HCT116 (cell line): ENCODE measurements around the gene PLCB4. TPM values are rescaled to one million over a fixed set of nuclear protein-coding genes. Genes with fewer than 3 reads are reported as not detected.

ENCODE experiments used
- ATAC-seq: fragments of 200-7000 bp; cut with Tn5 transposase; 2 replicates; pipeline ENCODE4 v1.9.1; 2020; ENCODE audit warnings: mild to moderate bottlenecking, moderate library complexity
- BruUV-seq: library from RNA; stranded (reverse); fragments of 400-500 nt; replicated peaks from 2 replicates; lab custom pipeline; 2021; lab: Mats Ljungman, UMichigan
- CTCF ChIA-PET: fragments of 300-600 bp; sonication (Branson Sonifier 250); formaldehyde crosslinking; loops from one replicate; lab custom pipeline; 2021; ENCODE audit warnings: antibody characterized with exemption; lab: Charles Lee
- POLR2A ChIA-PET: fragments of 300-600, 350-600 bp; sonication (Branson Sonifier 250); formaldehyde crosslinking; loops from one replicate; lab custom pipeline; 2021; ENCODE audit warnings: antibody characterized with exemption; lab: Charles Lee
- RAD21 ChIA-PET, 2 experiments: fragments of 300-600 bp; sonication (Branson Sonifier 250); formaldehyde crosslinking; loops; one replicate each; lab custom pipeline; 2023; ENCODE audit warnings: low total read pairs in 2 of 2; ENCODE audit not compliant: uncharacterized antibody in 2 of 2, unreplicated experiment in 2 of 2, low non-redundant PET in 1 of 2; lab: Charles Lee
- DNase-seq: peaks from one replicate; pipeline ENCODE4 v3.0.0-alpha.2; 2010; ENCODE audit warnings: low read depth, low spot score
- H2AFZ ChIP-seq: fragments of 200-600 bp; shearing (Covaris generic), sonication (generic); 2 replicates; pipeline ENCODE4 v1.6.1; 2017; ENCODE audit warnings: low read depth, mixed run types, mixed read lengths, antibody characterized with exemption, low read length; ENCODE audit not compliant: poor library complexity, severe bottlenecking
- H3K27ac ChIP-seq: 2 replicates; pipeline ENCODE4 v1.5.1; 2012; ENCODE audit warnings: low read depth, low read length
- H3K27me3 ChIP-seq: fragments of 200-600 bp; sonication (generic); 2 replicates; pipeline ENCODE4 v1.6.1; 2016; ENCODE audit warnings: mixed run types, low read length, mixed read lengths; ENCODE audit not compliant: insufficient read depth
- H3K36me3 ChIP-seq, 2 experiments: fragments of 200-500 bp in 1 of 2; fragments of 200-600 bp in 1 of 2; sonication (Bioruptor generic) in 1 of 2; sonication (generic) in 1 of 2; 2 replicates each; pipeline versions ENCODE4 v1.5.1 to v1.6.1; 2014 to 2016; ENCODE audit warnings: low read length in 2 of 2, inconsistent platforms in 1 of 2, mixed read lengths in 1 of 2, mixed run types in 1 of 2; ENCODE audit not compliant: insufficient read depth in 2 of 2, control insufficient read depth in 1 of 2
- H3K4me1 ChIP-seq, 2 experiments: fragments of 200-600 bp in 1 of 2; sonication (generic) in 1 of 2; 2 replicates each; pipeline versions ENCODE4 v1.5.1 to v1.6.1; 2012 to 2017; ENCODE audit warnings: low read length in 2 of 2, inconsistent platforms in 1 of 2, mild to moderate bottlenecking in 1 of 2, mixed read lengths in 1 of 2, mixed run types in 1 of 2, moderate library complexity in 1 of 2; ENCODE audit not compliant: insufficient read depth in 2 of 2, control insufficient read depth in 1 of 2
- H3K4me2 ChIP-seq: fragments of 200-600 bp; sonication (generic); 2 replicates; pipeline ENCODE4 v1.6.1; 2017; ENCODE audit warnings: mixed run types, low read length, mixed read lengths
- H3K4me3 ChIP-seq, 2 experiments: fragments of 200-600 bp in 1 of 2; sonication (generic) in 1 of 2; replicated peaks in 1 of 2; 2 replicates each; pipeline ENCODE4 v1.5.1; 2011 to 2016; ENCODE audit warnings: low read length in 2 of 2, control low read depth in 1 of 2, low read depth in 1 of 2, mild to moderate bottlenecking in 1 of 2, mixed read lengths in 1 of 2, mixed run types in 1 of 2
- H3K79me2 ChIP-seq: fragments of 200-600 bp; sonication (generic); 2 replicates; pipeline ENCODE4 v1.6.1; 2017; ENCODE audit warnings: mild to moderate bottlenecking, mixed run types, low read length, moderate library complexity, mixed read lengths; ENCODE audit not compliant: insufficient read depth
- H3K9ac ChIP-seq: fragments of 200-600 bp; sonication (generic); 2 replicates; pipeline ENCODE4 v1.6.1; 2016; ENCODE audit warnings: low read length, mixed read lengths
- H3K9me2 ChIP-seq: fragments of 200-600 bp; sonication (generic), shearing (Covaris generic); 2 replicates; pipeline ENCODE4 v1.6.1; 2017; ENCODE audit warnings: mixed run types, mild to moderate bottlenecking, moderate library complexity; ENCODE audit not compliant: insufficient read depth
- H3K9me3 ChIP-seq, 2 experiments: fragments of 200-500 bp in 1 of 2; fragments of 200-600 bp in 1 of 2; sonication (Bioruptor generic) in 1 of 2; sonication (generic) in 1 of 2; 2 replicates each; pipeline ENCODE4 v1.6.1; 2014 to 2017; ENCODE audit warnings: low read length in 2 of 2, mixed read lengths in 2 of 2, inconsistent platforms in 1 of 2, low read depth in 1 of 2, mild to moderate bottlenecking in 1 of 2, mixed run types in 1 of 2, moderate library complexity in 1 of 2; ENCODE audit not compliant: control insufficient read depth in 1 of 2, insufficient read depth in 1 of 2
- H4K20me1 ChIP-seq: fragments of 200-600 bp; sonication (generic), shearing (Covaris generic); 2 replicates; pipeline ENCODE4 v1.6.1; 2017; ENCODE audit warnings: mixed run types, mild to moderate bottlenecking, moderate library complexity; ENCODE audit not compliant: insufficient read depth
- ATF3 ChIP-seq: IDR thresholded peaks from 2 replicates; pipeline ENCODE4 v1.6.1; 2012
- CBX3 ChIP-seq: IDR thresholded peaks from 2 replicates; pipeline ENCODE4 v1.6.1; 2012; ENCODE audit warnings: low read depth
- CTCF ChIP-seq, 3 experiments: fragments of 200-600 bp in 1 of 3; sonication (generic) in 1 of 3; IDR thresholded peaks in 2 of 3; conservative IDR thresholded peaks in 1 of 3; 2 replicates each; pipeline ENCODE4 v1.5.1; 2012 to 2017; ENCODE audit warnings: low read depth in 2 of 3, low read length in 2 of 3, antibody characterized with exemption in 1 of 3, borderline replicate concordance in 1 of 3, control low read depth in 1 of 3, mild to moderate bottlenecking in 1 of 3, mixed read lengths in 1 of 3, mixed run types in 1 of 3, moderate library complexity in 1 of 3; ENCODE audit not compliant: insufficient read depth in 1 of 3
- EGR1 ChIP-seq: IDR thresholded peaks from 2 replicates; pipeline ENCODE4 v1.6.1; 2012; ENCODE audit warnings: low read depth
- EZH2phosphoT487 ChIP-seq: fragments of 200-600 bp; IDR thresholded peaks from 2 replicates; pipeline ENCODE4 v1.6.1; 2018; ENCODE audit warnings: antibody characterized with exemption, borderline replicate concordance
- JUND ChIP-seq: IDR thresholded peaks from 2 replicates; pipeline ENCODE4 v1.6.1; 2012
- MAX ChIP-seq: IDR thresholded peaks from 2 replicates; pipeline ENCODE4 v1.6.1; 2012
- RAD21 ChIP-seq: IDR thresholded peaks from 2 replicates; pipeline ENCODE4 v1.6.1; 2012; ENCODE audit warnings: low read depth, mild to moderate bottlenecking
- SIN3A ChIP-seq: IDR thresholded peaks from 2 replicates; pipeline ENCODE4 v1.6.1; 2012; ENCODE audit warnings: low read depth
- YY1 ChIP-seq: IDR thresholded peaks from 2 replicates; pipeline ENCODE4 v1.6.1; 2011; ENCODE audit warnings: low read length, low read depth, moderate library complexity, mild to moderate bottlenecking; ENCODE audit not compliant: insufficient replicate concordance; ENCODE audit errors: extremely low read depth
- ZFX ChIP-seq: fragments of 450-650 bp; IDR thresholded peaks from 2 replicates; pipeline ENCODE4 v1.6.1; 2017
- intact Hi-C: fragments of 100-400 bp; cut with micrococcal nuclease; formaldehyde crosslinking; loops from 2 replicates; pipeline ENCODE4 v1.10.0; 2022
- total RNA-seq: library from RNA; stranded (reverse); gene quantifications from one replicate; pipeline ENCODE4 v1.2.1, GENCODE V29; 2021; ENCODE audit not compliant: unreplicated experiment

PLCB4 gene
- total RNA-seq, 1 experiment from 2014 or later: 2.5 TPM

- no peak overlapping the region for H3K4me2 ChIP-seq
- ATAC-seq: no peak
These were observed 193.8 kb downstream of the PLCB4 start for GRCh38 chr20:9262653-9263194.

More at GRCh38 chr20:9262653-9263194, 193.8 kb downstream of the PLCB4 start:
- H3K4me3 ChIP-seq: no peak overlapping the region
- no peak overlapping the region for H3K9ac ChIP-seq
- H4K20me1 ChIP-seq: no peaks in the 10 kb centered on the region
- no peak for DNase-seq
- RAD21 ChIA-PET: no interaction called here
- no peak overlapping the region for H3K27ac ChIP-seq
- CTCF ChIA-PET: no interaction called here
- no peak overlapping the region for H2AFZ ChIP-seq
- POLR2A ChIA-PET: interaction anchor here (1.4 kb wide), 1 partner anchor 9 kb away, joined by 3 read pairs; no protein-coding TSS in a partner anchor
- H3K36me3 ChIP-seq: no peaks in the 10 kb centered on the region
- no peaks in the 10 kb centered on the region for H3K9me3 ChIP-seq
- no peaks in the 10 kb centered on the region for H3K27me3 ChIP-seq
- no peaks in the 10 kb centered on the region for H3K79me2 ChIP-seq
- intact Hi-C loops: no loop called here
- no peak for TF ChIP-seq ZFX
- TF ChIP-seq YY1: no peak
- TF ChIP-seq MAX: no peak
- no peak for TF ChIP-seq EZH2phosphoT487
- no peak for TF ChIP-seq EGR1
- no peak for TF ChIP-seq CBX3
- no peak for TF ChIP-seq CTCF (IDR thresholded peaks at IDR 0.05 in 2 of 3, conservative IDR thresholded peaks at IDR 0.05 in 1 of 3; ENCODE audit: borderline replicate concordance in 1 of 3, insufficient read depth in 1 of 3, low read depth in 2 of 3, low read length in 2 of 3)
- TF ChIP-seq SIN3A: no peak
- no peak for TF ChIP-seq JUND
- TF ChIP-seq RAD21: no peak
- no peak for TF ChIP-seq ATF3
- TF ChIP-seq, all 23 proteins: peak for 0
- Histone ChIP-seq H3K9me2 (no peaks in the 10 kb centered on the region), H3K4me1 (no peaks in the 10 kb centered on the region)
- BruUV-seq: no TSS peak
